Liver (tissue), 9 donors: ENCODE results near the gene KCNMB2. TPM values are rescaled to one million over a fixed set of nuclear protein-coding genes. Genes with fewer than 3 reads are reported as not detected.

Experiments used
- DNase-seq: peaks from one replicate; pipeline ENCODE4 v3.0.0-alpha.2; 2017; ENCODE audit warnings: low spot score
- H3K27ac ChIP-seq, 2 donors: one replicate each; pipeline ENCODE4 v1.7.0; 2013; ENCODE audit warnings: inconsistent platforms in 2 of 2, low read length in 2 of 2, control low read depth in 1 of 2, low read depth in 1 of 2, mild to moderate bottlenecking in 1 of 2
- H3K27me3 ChIP-seq, 4 donors: one replicate each; pipeline versions ENCODE4 v1.6.1 to v1.7.0; 2013; ENCODE audit warnings: low read length in 3 of 4, inconsistent platforms in 1 of 4, mild to moderate bottlenecking in 1 of 4, moderate library complexity in 1 of 4; ENCODE audit not compliant: control insufficient read depth in 4 of 4, insufficient read depth in 4 of 4
- H3K36me3 ChIP-seq, 4 donors: one replicate each; pipeline versions ENCODE4 v1.6.1 to v1.7.0; 2013; ENCODE audit warnings: low read length in 3 of 4, mild to moderate bottlenecking in 3 of 4, low read depth in 1 of 4, moderate library complexity in 1 of 4; ENCODE audit not compliant: control insufficient read depth in 4 of 4, insufficient read depth in 3 of 4
- H3K4me1 ChIP-seq, 4 donors: one replicate each; pipeline versions ENCODE4 v1.6.1 to v1.7.0; 2013; ENCODE audit warnings: low read length in 3 of 4, mild to moderate bottlenecking in 3 of 4, moderate library complexity in 1 of 4; ENCODE audit not compliant: control insufficient read depth in 4 of 4, insufficient read depth in 4 of 4
- H3K4me3 ChIP-seq, 3 donors: one replicate each; pipeline versions ENCODE4 v1.6.1 to v1.7.0; 2013; ENCODE audit warnings: low read length in 3 of 3, control low read depth in 1 of 3, low read depth in 1 of 3, mild to moderate bottlenecking in 1 of 3
- H3K9ac ChIP-seq, 2 donors: one replicate each; pipeline ENCODE4 v1.7.0; 2013; ENCODE audit warnings: low read length in 2 of 2, mild to moderate bottlenecking in 2 of 2, moderate library complexity in 2 of 2, control low read depth in 1 of 2, low read depth in 1 of 2
- H3K9me3 ChIP-seq, 4 donors: one replicate each; pipeline versions ENCODE4 v1.6.1 to v1.7.0; 2013; ENCODE audit warnings: low read length in 3 of 4; ENCODE audit not compliant: control insufficient read depth in 4 of 4
- EGR1 ChIP-seq, 2 donors: IDR thresholded peaks; 2 replicates each; pipeline ENCODE4 v1.6.1; 2016 to 2018; ENCODE audit warnings: antibody characterized with exemption in 2 of 2, low read depth in 2 of 2
- FOXA1 ChIP-seq: IDR thresholded peaks from 2 replicates; pipeline ENCODE4 v1.6.1; 2016; ENCODE audit warnings: antibody characterized with exemption
- FOXA2 ChIP-seq: IDR thresholded peaks from 2 replicates; pipeline ENCODE4 v1.6.1; 2016; ENCODE audit warnings: antibody characterized with exemption
- GABPA ChIP-seq, 2 donors: IDR thresholded peaks in 1 of 2; conservative IDR thresholded peaks in 1 of 2; 2 replicates each; pipeline ENCODE4 v1.6.1; 2016; ENCODE audit warnings: antibody characterized with exemption in 2 of 2, mild to moderate bottlenecking in 1 of 2, moderate library complexity in 1 of 2
- HNF4G ChIP-seq: IDR thresholded peaks from 2 replicates; pipeline ENCODE4 v1.6.1; 2016; ENCODE audit warnings: antibody characterized with exemption
- JUND ChIP-seq, 2 donors: IDR thresholded peaks; 2 replicates each; pipeline ENCODE4 v1.6.1; 2016; ENCODE audit warnings: antibody characterized with exemption in 2 of 2
- NR2F2 ChIP-seq: IDR thresholded peaks from 2 replicates; pipeline ENCODE4 v1.6.1; 2016; ENCODE audit warnings: antibody characterized with exemption
- RAD21 ChIP-seq, 2 donors: IDR thresholded peaks; 2 replicates each; pipeline ENCODE4 v1.6.1; 2016; ENCODE audit warnings: antibody characterized with exemption in 2 of 2, mild to moderate bottlenecking in 2 of 2
- RXRA ChIP-seq, 2 donors: IDR thresholded peaks; 2 replicates each; pipeline ENCODE4 v1.6.1; 2017 to 2018; ENCODE audit warnings: antibody characterized with exemption in 2 of 2, mild to moderate bottlenecking in 1 of 2
- SP1 ChIP-seq: IDR thresholded peaks from 2 replicates; pipeline ENCODE4 v1.6.1; 2018; ENCODE audit warnings: antibody characterized with exemption, mild to moderate bottlenecking
- TAF1 ChIP-seq: conservative IDR thresholded peaks from 2 replicates; pipeline ENCODE4 v1.6.1; 2016; ENCODE audit warnings: antibody characterized with exemption, mild to moderate bottlenecking
- YY1 ChIP-seq: IDR thresholded peaks from 2 replicates; pipeline ENCODE4 v1.6.1; 2016; ENCODE audit warnings: antibody characterized with exemption, mild to moderate bottlenecking
- WGBS: extraction: QIAGEN DNeasy Blood & Tissue Kit; methylation state at CpG from one replicate; pipeline ENCODE4 v1.1.7; 2013; 5-methylcytosine and 5-hydroxymethylcytosine counted together
- polyA plus RNA-seq, 2 donors: library from polyadenylated mRNA; stranded (reverse) in 1 of 2; unstranded in 1 of 2; fragments of 200-250 nt in 1 of 2; fragments of >200 nt in 1 of 2; fragmentation: Nextera tagmentation in 1 of 2; extraction: Ambion mirVana in 1 of 2; gene quantifications; one replicate each; pipeline versions ENCODE4 v1.2.1 to v1.2.3, GENCODE V29; 2013 to 2015
- total RNA-seq, 2 donors: library from RNA; depleted of rRNA; stranded (reverse); fragments of >200 nt; gene quantifications; one replicate each; pipeline ENCODE4 v1.2.3, GENCODE V29; 2014
- TF ChIP-seq, protein P1 (sequence below): IDR thresholded peaks from 2 replicates; pipeline ENCODE4 v1.6.1; 2016; ENCODE audit warnings: antibody characterized with exemption, mild to moderate bottlenecking
- TF ChIP-seq, protein P2 (sequence below): IDR thresholded peaks from 2 replicates; pipeline ENCODE4 v1.6.1; 2016; ENCODE audit warnings: antibody characterized with exemption
- TF ChIP-seq, protein P3 (sequence below): IDR thresholded peaks from 2 replicates; pipeline ENCODE4 v1.6.1; 2016; ENCODE audit warnings: antibody characterized with exemption
- TF ChIP-seq, protein P4 (sequence below): IDR thresholded peaks from 2 replicates; pipeline ENCODE4 v1.6.1; 2016; ENCODE audit warnings: antibody characterized with exemption
- TF ChIP-seq, protein P5 (sequence below): fragments of 150-350 bp; IDR thresholded peaks from 2 replicates; pipeline ENCODE4 v1.5.1; 2017; ENCODE audit warnings: improper control_type of control experiment, low read depth, low read length; ENCODE audit not compliant: missing input control
- donor health status: healthy.
- donor health status: healthy.
- donor health status: healthy.
- donor health status: healthy.
- donor health status: healthy.

The KCNMB2 gene
- total and polyA plus RNA-seq, 4 donors, result 0.08 to 0.33 (median 0.16) TPM; not detected in 1

DNA sequence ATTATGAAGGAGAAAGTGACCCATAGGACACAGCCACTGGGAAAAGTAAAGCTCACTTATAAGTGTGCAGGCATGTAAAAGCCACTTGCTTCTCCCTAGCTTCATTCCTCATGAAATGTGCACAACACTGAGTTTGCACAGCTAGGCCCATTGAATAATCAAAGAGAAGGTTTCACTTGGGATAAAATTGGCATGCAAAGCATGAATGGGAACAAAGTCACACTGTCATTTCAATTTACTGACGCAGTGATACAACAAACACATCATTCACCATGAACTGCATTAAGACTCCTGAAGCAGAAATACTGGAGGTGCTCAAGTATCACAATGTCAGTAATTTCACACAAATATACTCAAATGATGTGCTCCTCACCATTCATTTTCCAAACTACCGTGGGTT lies 61.1 kb downstream of the KCNMB2 start:
- 76% methylated on average over 2 of the region's 2 CpGs for WGBS
- TF ChIP-seq NR2F2, result no peak
- H3K36me3 ChIP-seq, result no peaks in the 10 kb centered on the region
- H3K4me1 ChIP-seq, result no peaks in the 10 kb centered on the region
- H3K27ac ChIP-seq, result no peak overlapping the region
- no peak for DNase-seq
- H3K27me3 ChIP-seq, result peaks cover 0 to 3% (median 0%) of the 10 kb centered on the region in 4 donors
- no peak overlapping the region for H3K4me3 ChIP-seq
- H3K9ac ChIP-seq, result no peak overlapping the region
- no peaks in the 10 kb centered on the region for H3K9me3 ChIP-seq

DNA sequence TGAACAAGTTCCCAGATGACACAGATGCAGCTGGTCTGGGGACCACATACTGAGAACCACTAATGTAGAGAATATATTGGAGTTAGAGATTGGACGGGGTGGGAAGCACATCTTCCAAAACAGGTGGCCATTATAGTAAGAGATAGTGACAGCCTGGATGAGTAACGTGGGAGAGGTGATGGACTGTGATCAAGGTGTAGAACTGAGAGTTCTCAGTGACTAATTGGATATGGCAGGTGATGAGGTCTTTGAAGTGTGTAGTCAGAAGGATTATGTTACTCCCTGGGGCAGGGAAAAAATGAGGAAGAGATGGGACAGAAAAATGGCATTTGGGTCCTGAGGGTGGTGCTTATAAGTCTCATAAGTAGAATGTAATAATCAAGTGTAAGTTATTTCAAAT lies 66.6 kb downstream of the KCNMB2 start:
- no peak for TF ChIP-seq RAD21 (IDR thresholded peaks at IDR 0.05)
- TF ChIP-seq, protein P1, sequence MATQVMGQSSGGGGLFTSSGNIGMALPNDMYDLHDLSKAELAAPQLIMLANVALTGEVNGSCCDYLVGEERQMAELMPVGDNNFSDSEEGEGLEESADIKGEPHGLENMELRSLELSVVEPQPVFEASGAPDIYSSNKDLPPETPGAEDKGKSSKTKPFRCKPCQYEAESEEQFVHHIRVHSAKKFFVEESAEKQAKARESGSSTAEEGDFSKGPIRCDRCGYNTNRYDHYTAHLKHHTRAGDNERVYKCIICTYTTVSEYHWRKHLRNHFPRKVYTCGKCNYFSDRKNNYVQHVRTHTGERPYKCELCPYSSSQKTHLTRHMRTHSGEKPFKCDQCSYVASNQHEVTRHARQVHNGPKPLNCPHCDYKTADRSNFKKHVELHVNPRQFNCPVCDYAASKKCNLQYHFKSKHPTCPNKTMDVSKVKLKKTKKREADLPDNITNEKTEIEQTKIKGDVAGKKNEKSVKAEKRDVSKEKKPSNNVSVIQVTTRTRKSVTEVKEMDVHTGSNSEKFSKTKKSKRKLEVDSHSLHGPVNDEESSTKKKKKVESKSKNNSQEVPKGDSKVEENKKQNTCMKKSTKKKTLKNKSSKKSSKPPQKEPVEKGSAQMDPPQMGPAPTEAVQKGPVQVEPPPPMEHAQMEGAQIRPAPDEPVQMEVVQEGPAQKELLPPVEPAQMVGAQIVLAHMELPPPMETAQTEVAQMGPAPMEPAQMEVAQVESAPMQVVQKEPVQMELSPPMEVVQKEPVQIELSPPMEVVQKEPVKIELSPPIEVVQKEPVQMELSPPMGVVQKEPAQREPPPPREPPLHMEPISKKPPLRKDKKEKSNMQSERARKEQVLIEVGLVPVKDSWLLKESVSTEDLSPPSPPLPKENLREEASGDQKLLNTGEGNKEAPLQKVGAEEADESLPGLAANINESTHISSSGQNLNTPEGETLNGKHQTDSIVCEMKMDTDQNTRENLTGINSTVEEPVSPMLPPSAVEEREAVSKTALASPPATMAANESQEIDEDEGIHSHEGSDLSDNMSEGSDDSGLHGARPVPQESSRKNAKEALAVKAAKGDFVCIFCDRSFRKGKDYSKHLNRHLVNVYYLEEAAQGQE, result no peak
- TF ChIP-seq RXRA (IDR thresholded peaks at IDR 0.05), result no peak
- TF ChIP-seq YY1, result no peak
- TF ChIP-seq FOXA2, result no peak
- TF ChIP-seq, protein P2, sequence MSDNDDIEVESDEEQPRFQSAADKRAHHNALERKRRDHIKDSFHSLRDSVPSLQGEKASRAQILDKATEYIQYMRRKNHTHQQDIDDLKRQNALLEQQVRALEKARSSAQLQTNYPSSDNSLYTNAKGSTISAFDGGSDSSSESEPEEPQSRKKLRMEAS, result no peak
- no peak for TF ChIP-seq GABPA (IDR thresholded peaks at IDR 0.05 in 1 of 2, conservative IDR thresholded peaks at IDR 0.05 in 1 of 2)
- TF ChIP-seq, protein P3, sequence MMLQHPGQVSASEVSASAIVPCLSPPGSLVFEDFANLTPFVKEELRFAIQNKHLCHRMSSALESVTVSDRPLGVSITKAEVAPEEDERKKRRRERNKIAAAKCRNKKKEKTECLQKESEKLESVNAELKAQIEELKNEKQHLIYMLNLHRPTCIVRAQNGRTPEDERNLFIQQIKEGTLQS, result no peak
- TF ChIP-seq JUND (IDR thresholded peaks at IDR 0.05), result no peak
- no peak for TF ChIP-seq TAF1
- TF ChIP-seq, protein P4, sequence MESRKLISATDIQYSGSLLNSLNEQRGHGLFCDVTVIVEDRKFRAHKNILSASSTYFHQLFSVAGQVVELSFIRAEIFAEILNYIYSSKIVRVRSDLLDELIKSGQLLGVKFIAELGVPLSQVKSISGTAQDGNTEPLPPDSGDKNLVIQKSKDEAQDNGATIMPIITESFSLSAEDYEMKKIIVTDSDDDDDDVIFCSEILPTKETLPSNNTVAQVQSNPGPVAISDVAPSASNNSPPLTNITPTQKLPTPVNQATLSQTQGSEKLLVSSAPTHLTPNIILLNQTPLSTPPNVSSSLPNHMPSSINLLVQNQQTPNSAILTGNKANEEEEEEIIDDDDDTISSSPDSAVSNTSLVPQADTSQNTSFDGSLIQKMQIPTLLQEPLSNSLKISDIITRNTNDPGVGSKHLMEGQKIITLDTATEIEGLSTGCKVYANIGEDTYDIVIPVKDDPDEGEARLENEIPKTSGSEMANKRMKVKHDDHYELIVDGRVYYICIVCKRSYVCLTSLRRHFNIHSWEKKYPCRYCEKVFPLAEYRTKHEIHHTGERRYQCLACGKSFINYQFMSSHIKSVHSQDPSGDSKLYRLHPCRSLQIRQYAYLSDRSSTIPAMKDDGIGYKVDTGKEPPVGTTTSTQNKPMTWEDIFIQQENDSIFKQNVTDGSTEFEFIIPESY, result no peak
- no peak for TF ChIP-seq HNF4G
- TF ChIP-seq EGR1 (IDR thresholded peaks at IDR 0.05; ENCODE audit: low read depth in 2 of 2), result no peak
- TF ChIP-seq, protein P5, sequence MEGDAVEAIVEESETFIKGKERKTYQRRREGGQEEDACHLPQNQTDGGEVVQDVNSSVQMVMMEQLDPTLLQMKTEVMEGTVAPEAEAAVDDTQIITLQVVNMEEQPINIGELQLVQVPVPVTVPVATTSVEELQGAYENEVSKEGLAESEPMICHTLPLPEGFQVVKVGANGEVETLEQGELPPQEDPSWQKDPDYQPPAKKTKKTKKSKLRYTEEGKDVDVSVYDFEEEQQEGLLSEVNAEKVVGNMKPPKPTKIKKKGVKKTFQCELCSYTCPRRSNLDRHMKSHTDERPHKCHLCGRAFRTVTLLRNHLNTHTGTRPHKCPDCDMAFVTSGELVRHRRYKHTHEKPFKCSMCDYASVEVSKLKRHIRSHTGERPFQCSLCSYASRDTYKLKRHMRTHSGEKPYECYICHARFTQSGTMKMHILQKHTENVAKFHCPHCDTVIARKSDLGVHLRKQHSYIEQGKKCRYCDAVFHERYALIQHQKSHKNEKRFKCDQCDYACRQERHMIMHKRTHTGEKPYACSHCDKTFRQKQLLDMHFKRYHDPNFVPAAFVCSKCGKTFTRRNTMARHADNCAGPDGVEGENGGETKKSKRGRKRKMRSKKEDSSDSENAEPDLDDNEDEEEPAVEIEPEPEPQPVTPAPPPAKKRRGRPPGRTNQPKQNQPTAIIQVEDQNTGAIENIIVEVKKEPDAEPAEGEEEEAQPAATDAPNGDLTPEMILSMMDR, result no peak
- TF ChIP-seq NR2F2, result no peak
- TF ChIP-seq FOXA1, result no peak
- no peak for TF ChIP-seq SP1
- no peak for DNase-seq
- WGBS, result 59% methylated on average over 2 of the region's 2 CpGs

More for the DNA sequence above, 66.6 kb downstream of the KCNMB2 start:
- no peaks in the 10 kb centered on the region for H3K36me3 ChIP-seq
- H3K9ac ChIP-seq, result no peak overlapping the region
- H3K9me3 ChIP-seq, result no peaks in the 10 kb centered on the region
- H3K4me3 ChIP-seq, result no peak overlapping the region
- no peaks in the 10 kb centered on the region for H3K27me3 ChIP-seq
- no peak overlapping the region for H3K27ac ChIP-seq
- H3K4me1 ChIP-seq, result no peaks in the 10 kb centered on the region
